WTC11 (cell line): ENCODE results near the gene TNIP1. TPM values are rescaled to one million over a fixed set of nuclear protein-coding genes. Genes with fewer than 3 reads are reported as not detected.

Experiments used
- ATAC-seq: fragments of 200-7000 bp; cut with Tn5 transposase; 2 replicates; pipeline ENCODE4 v1.10.0; 2021; ENCODE audit warnings: mild to moderate bottlenecking, moderate library complexity
- CTCF ChIA-PET: fragments of 300-600 bp; sonication (Branson Sonifier 250); formaldehyde crosslinking; loops from one replicate; lab custom pipeline; 2021; ENCODE audit warnings: antibody characterized with exemption; lab: Charles Lee
- POLR2A ChIA-PET: fragments of 350-600 bp; sonication (Branson Sonifier 250); formaldehyde crosslinking; loops from one replicate; lab custom pipeline; 2021; ENCODE audit warnings: antibody characterized with exemption; lab: Charles Lee
- DNase-seq: peaks from one replicate; pipeline ENCODE4 v3.0.0; 2021; ENCODE audit warnings: low spot score
- H3K27ac Mint-ChIP-seq: 2 replicates; pipeline ENCODE4 v1.8.0; 2021; ENCODE audit warnings: mixed read lengths
- H3K27me3 Mint-ChIP-seq: 2 replicates; pipeline ENCODE4 v1.8.0; 2021; ENCODE audit warnings: low read depth, mild to moderate bottlenecking, moderate library complexity, mixed read lengths
- H3K36me3 Mint-ChIP-seq: 2 replicates; pipeline ENCODE4 v1.8.0; 2021; ENCODE audit warnings: mixed read lengths
- H3K4me1 Mint-ChIP-seq: 2 replicates; pipeline ENCODE4 v1.8.0; 2022; ENCODE audit warnings: mixed read lengths
- H3K4me3 Mint-ChIP-seq: 2 replicates; pipeline ENCODE4 v1.8.0; 2021; ENCODE audit warnings: mild to moderate bottlenecking, moderate library complexity, mixed read lengths
- H3K9me3 Mint-ChIP-seq: 2 replicates; pipeline ENCODE4 v1.8.0; 2021; ENCODE audit warnings: mixed read lengths
- AFF4 ChIP-seq: sonication (generic); formaldehyde crosslinking; IDR thresholded peaks from 2 replicates; pipeline ENCODE4 v1.8.1; 2023; ENCODE audit warnings: mild to moderate bottlenecking, missing genetic modification reagents, borderline replicate concordance
- ATF1 ChIP-seq: sonication (generic); formaldehyde crosslinking; IDR thresholded peaks from 2 replicates; pipeline ENCODE4 v1.8.1; 2023; ENCODE audit warnings: mild to moderate bottlenecking, moderate library complexity, missing genetic modification reagents
- ATF2 ChIP-seq: sonication (generic); formaldehyde crosslinking; IDR thresholded peaks from 2 replicates; pipeline ENCODE4 v1.8.1; 2022; ENCODE audit warnings: low read depth, missing genetic modification reagents, borderline replicate concordance
- CDX4 ChIP-seq: fragments of 250-450 bp; sonication (Bioruptor Pico); IDR thresholded peaks from 2 replicates; pipeline ENCODE4 v1.9.0; 2021; ENCODE audit warnings: moderate library complexity, mild to moderate bottlenecking, inconsistent platforms, borderline replicate concordance
- CREM ChIP-seq: sonication (generic); formaldehyde crosslinking; IDR thresholded peaks from 2 replicates; pipeline ENCODE4 v1.8.1; 2022; ENCODE audit warnings: mild to moderate bottlenecking, missing genetic modification reagents, moderate library complexity
- FOXJ3 ChIP-seq: sonication (generic); formaldehyde crosslinking; IDR thresholded peaks from 2 replicates; pipeline ENCODE4 v1.9.0; 2021; ENCODE audit warnings: missing genetic modification reagents, mild to moderate bottlenecking, borderline replicate concordance
- FOXP4 ChIP-seq: sonication (generic); formaldehyde crosslinking; IDR thresholded peaks from 2 replicates; pipeline ENCODE4 v1.8.0; 2022; ENCODE audit warnings: mild to moderate bottlenecking, missing genetic modification reagents
- IRF1 ChIP-seq: sonication (generic); formaldehyde crosslinking; IDR thresholded peaks from 2 replicates; pipeline ENCODE4 v1.8.0; 2023; ENCODE audit warnings: missing genetic modification reagents
- IRF2 ChIP-seq: sonication (generic); formaldehyde crosslinking; IDR thresholded peaks from 2 replicates; pipeline ENCODE4 v1.8.0; 2022; ENCODE audit warnings: low read depth, missing genetic modification reagents, borderline replicate concordance
- SMAD3 ChIP-seq: sonication (generic); formaldehyde crosslinking; IDR thresholded peaks from 2 replicates; pipeline ENCODE4 v1.8.0; 2022; ENCODE audit warnings: missing genetic modification reagents, mild to moderate bottlenecking, borderline replicate concordance
- SOX15 ChIP-seq: fragments of 250-450 bp; sonication (Bioruptor Pico); IDR thresholded peaks from 2 replicates; pipeline ENCODE4 v1.9.0; 2021; ENCODE audit warnings: mild to moderate bottlenecking
- ZBTB21 ChIP-seq: sonication (generic); formaldehyde crosslinking; IDR thresholded peaks from 2 replicates; pipeline ENCODE4 v1.8.1; 2023; ENCODE audit warnings: mild to moderate bottlenecking, missing genetic modification reagents, borderline replicate concordance
- ZNF121 ChIP-seq: sonication (generic); formaldehyde crosslinking; IDR thresholded peaks from 2 replicates; pipeline ENCODE4 v1.8.0; 2023; ENCODE audit warnings: missing genetic modification reagents
- total RNA-seq: library from RNA; stranded (reverse); gene quantifications from 3 replicates; pipeline ENCODE4 v1.2.3, GENCODE V29; 2021
- TF ChIP-seq, protein P1 (sequence below): sonication (generic); formaldehyde crosslinking; IDR thresholded peaks from 2 replicates; pipeline ENCODE4 v1.8.1; 2022; ENCODE audit warnings: missing genetic modification reagents, borderline replicate concordance
- TF ChIP-seq, protein P2 (sequence below): sonication (generic); formaldehyde crosslinking; IDR thresholded peaks from 2 replicates; pipeline ENCODE4 v1.8.1; 2022; ENCODE audit warnings: mild to moderate bottlenecking, moderate library complexity, missing genetic modification reagents
- TF ChIP-seq, protein P3 (sequence below): sonication (generic); formaldehyde crosslinking; IDR thresholded peaks from 2 replicates; pipeline ENCODE4 v1.8.1; 2023; ENCODE audit warnings: mild to moderate bottlenecking, missing genetic modification reagents, moderate library complexity

The TNIP1 gene
- total RNA-seq, 1 experiment from 2014 or later: 41.1 TPM

DNA sequence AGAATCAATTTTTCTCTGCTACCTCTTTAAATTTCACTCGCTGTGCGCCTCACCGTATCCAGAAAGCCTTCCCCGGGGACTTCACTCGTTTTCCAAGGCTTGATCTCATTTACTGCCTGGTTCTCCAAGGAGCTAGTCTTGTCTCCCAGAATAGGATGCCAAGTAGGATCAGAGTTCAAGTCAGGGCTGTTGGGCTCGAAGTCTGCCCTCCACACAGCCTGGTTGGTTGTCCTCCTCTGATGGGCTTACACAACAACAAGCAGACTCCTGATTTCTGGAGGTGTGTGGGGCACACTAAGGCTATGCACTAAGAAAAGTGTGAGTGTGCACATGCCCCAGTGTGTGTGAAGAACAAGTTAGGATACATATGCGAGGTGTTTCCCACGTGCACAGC lies 14.0 kb upstream of the TNIP1 start:
- ATAC-seq (no peak), DNase-seq (no peak)
- H3K27me3 Mint-ChIP-seq: no peaks in the 10 kb centered on the region
- H3K4me1 Mint-ChIP-seq: peaks cover 29% of the 10 kb centered on the region
- no peak for TF ChIP-seq AFF4
- TF ChIP-seq ATF1 (CRISPR knock-in tag): no peak
- TF ChIP-seq, protein P1, sequence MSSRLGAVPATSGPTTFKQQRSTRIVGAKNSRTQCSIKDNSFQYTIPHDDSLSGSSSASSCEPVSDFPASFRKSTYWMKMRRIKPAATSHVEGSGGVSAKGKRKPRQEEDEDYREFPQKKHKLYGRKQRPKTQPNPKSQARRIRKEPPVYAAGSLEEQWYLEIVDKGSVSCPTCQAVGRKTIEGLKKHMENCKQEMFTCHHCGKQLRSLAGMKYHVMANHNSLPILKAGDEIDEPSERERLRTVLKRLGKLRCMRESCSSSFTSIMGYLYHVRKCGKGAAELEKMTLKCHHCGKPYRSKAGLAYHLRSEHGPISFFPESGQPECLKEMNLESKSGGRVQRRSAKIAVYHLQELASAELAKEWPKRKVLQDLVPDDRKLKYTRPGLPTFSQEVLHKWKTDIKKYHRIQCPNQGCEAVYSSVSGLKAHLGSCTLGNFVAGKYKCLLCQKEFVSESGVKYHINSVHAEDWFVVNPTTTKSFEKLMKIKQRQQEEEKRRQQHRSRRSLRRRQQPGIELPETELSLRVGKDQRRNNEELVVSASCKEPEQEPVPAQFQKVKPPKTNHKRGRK (CRISPR knock-in tag): no peak
- TF ChIP-seq, protein P2, sequence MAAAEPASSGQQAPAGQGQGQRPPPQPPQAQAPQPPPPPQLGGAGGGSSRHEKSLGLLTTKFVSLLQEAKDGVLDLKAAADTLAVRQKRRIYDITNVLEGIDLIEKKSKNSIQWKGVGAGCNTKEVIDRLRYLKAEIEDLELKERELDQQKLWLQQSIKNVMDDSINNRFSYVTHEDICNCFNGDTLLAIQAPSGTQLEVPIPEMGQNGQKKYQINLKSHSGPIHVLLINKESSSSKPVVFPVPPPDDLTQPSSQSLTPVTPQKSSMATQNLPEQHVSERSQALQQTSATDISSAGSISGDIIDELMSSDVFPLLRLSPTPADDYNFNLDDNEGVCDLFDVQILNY (CRISPR knock-in tag): no peak
- no peak for TF ChIP-seq ZNF121 (CRISPR knock-in tag)
- TF ChIP-seq SOX15: no peak
- TF ChIP-seq ATF2: no peak
- no peak for TF ChIP-seq ZBTB21 (CRISPR knock-in tag)
- no peak for TF ChIP-seq IRF2 (CRISPR knock-in tag)
- TF ChIP-seq CDX4 (CRISPR knock-in tag): no peak
- no peak overlapping the region for H3K4me3 Mint-ChIP-seq
- ChIA-PET CTCF (interaction anchor here (0.8 to 1.3 kb wide), 4 partner anchors 20 to 43 kb away, joined by 3 to 9 read pairs (median 6); no protein-coding TSS in a partner anchor), POLR2A (no interaction called here)
- no peak overlapping the region for H3K27ac Mint-ChIP-seq
- H3K9me3 Mint-ChIP-seq: no peaks in the 10 kb centered on the region
- H3K36me3 Mint-ChIP-seq: no peaks in the 10 kb centered on the region

DNA sequence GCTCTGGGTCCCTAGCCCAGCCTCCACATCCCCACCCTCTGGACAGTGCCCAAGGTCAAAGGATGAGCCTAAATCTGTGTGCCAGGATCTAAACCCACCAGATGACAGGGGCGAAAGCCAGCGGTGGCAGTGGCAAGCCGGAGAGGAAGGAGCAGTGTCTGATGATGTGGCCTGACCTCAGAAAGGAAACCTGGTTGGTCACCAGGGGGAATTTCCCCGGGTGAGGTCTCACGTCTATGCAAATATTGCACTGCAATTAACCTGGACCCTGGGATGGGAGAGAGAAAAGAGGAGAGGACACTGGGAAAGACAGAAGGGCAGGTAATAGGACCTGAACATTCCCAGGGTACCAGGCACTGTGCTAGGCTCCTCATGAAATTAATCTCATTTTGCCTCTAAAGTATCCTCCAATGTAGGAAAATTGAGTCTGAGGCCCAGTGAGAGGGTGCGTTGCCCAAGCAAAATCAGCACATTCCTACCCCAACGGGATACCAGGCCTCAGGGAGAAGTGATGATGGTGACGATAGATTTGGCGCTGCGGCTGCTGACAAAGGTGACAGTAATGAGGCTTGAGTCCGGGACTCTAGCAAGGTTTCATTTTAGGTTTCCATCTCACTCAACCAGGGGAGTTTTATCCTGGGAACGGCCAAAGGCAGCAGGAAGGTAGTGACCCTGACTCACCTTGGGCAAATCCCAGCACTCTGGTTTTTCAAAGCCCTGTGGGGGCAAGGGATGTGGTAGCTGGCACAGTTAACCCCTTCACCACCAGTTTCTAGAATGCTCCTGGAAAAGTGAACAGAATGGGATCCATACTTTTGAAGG lies 13.4 kb upstream of the TNIP1 start:
- H3K27me3 Mint-ChIP-seq: no peaks in the 10 kb centered on the region
- H3K9me3 Mint-ChIP-seq: no peaks in the 10 kb centered on the region
- no peaks in the 10 kb centered on the region for H3K36me3 Mint-ChIP-seq
- H3K4me3 Mint-ChIP-seq: no peak overlapping the region
- no peak for ATAC-seq
- POLR2A ChIA-PET: no interaction called here
- no peak overlapping the region for H3K27ac Mint-ChIP-seq
- CTCF ChIA-PET: interaction anchor here (1.0 to 1.9 kb wide), 4 partner anchors 12 to 63 kb away, joined by 3 to 10 read pairs (median 6); partner anchors contain the start of gene ANXA6
- DNase-seq: no peak
- H3K4me1 Mint-ChIP-seq: peaks cover 29% of the 10 kb centered on the region
- TF ChIP-seq FOXP4 (CRISPR knock-in tag): no peak
- TF ChIP-seq ATF2: no peak
- TF ChIP-seq SMAD3 (CRISPR knock-in tag): no peak
- TF ChIP-seq IRF1 (CRISPR knock-in tag): no peak
- TF ChIP-seq, protein P3, sequence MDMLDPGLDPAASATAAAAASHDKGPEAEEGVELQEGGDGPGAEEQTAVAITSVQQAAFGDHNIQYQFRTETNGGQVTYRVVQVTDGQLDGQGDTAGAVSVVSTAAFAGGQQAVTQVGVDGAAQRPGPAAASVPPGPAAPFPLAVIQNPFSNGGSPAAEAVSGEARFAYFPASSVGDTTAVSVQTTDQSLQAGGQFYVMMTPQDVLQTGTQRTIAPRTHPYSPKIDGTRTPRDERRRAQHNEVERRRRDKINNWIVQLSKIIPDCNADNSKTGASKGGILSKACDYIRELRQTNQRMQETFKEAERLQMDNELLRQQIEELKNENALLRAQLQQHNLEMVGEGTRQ (CRISPR knock-in tag): no peak
- no peak for TF ChIP-seq FOXJ3 (CRISPR knock-in tag)
- TF ChIP-seq CREM (CRISPR knock-in tag): no peak
